Sigmoid colon (tissue), 7 donors: Measurements from ENCODE around the gene ARSH. TPM values are rescaled to one million over a fixed set of nuclear protein-coding genes. Genes with fewer than 3 reads are reported as not detected.

ENCODE experiments used
- DNase-seq: peaks from one replicate; pipeline ENCODE4 v3.0.0-alpha.2; 2019
- H3K27ac ChIP-seq, 4 donors: fragments of 200-600 bp; sonication (generic); one replicate each; pipeline ENCODE4 v1.5.1; 2016 to 2019; ENCODE audit warnings: mild to moderate bottlenecking in 1 of 4
- H3K27me3 ChIP-seq, 3 donors: fragments of 200-600 bp; sonication (generic); one replicate each; pipeline ENCODE4 v1.5.1; 2019; ENCODE audit warnings: mild to moderate bottlenecking in 1 of 3
- H3K36me3 ChIP-seq, 4 donors: fragments of 200-600 bp; sonication (generic); one replicate each; pipeline ENCODE4 v1.5.1; 2016 to 2019
- H3K4me1 ChIP-seq, 4 donors: fragments of 200-600 bp; sonication (generic); one replicate each; pipeline ENCODE4 v1.5.1; 2017 to 2019
- H3K4me3 ChIP-seq, 4 donors: fragments of 200-600 bp; sonication (generic); one replicate each; pipeline ENCODE4 v1.5.1; 2017 to 2019; ENCODE audit warnings: mild to moderate bottlenecking in 2 of 4, moderate library complexity in 1 of 4
- H3K9me3 ChIP-seq, 4 donors: fragments of 200-600 bp in 3 of 4; sonication (generic) in 3 of 4; one replicate each; pipeline versions ENCODE4 v1.5.1 to v1.6.1; 2013 to 2019
- CTCF ChIP-seq, 4 experiments: fragments of 450-650 bp in 3 of 4; fragments of 200-600 bp in 1 of 4; IDR thresholded peaks; one replicate each; pipeline ENCODE4 v1.5.1; 2016 to 2019; ENCODE audit warnings: antibody characterized with exemption in 4 of 4, mild to moderate bottlenecking in 3 of 4, moderate library complexity in 2 of 4
- EP300 ChIP-seq, 4 donors: sonication (generic); formaldehyde crosslinking; IDR thresholded peaks; one replicate each; pipeline ENCODE4 v1.6.1; 2017; ENCODE audit warnings: antibody characterized with exemption in 4 of 4
- POLR2A ChIP-seq, 2 donors: fragments of 450-650 bp; IDR thresholded peaks; one replicate each; pipeline ENCODE4 v1.6.1; 2016; ENCODE audit warnings: antibody characterized with exemption in 2 of 2, mild to moderate bottlenecking in 2 of 2, moderate library complexity in 2 of 2
- POLR2AphosphoS5 ChIP-seq, 4 donors: sonication (generic); formaldehyde crosslinking; IDR thresholded peaks; one replicate each; pipeline ENCODE4 v1.6.1; 2017; ENCODE audit warnings: antibody characterized with exemption in 4 of 4
- WGBS, 2 donors: extraction: QIAGEN DNeasy Blood & Tissue Kit; methylation state at CpG; one replicate each; pipeline ENCODE4 v1.1.7; 2013; 5-methylcytosine and 5-hydroxymethylcytosine counted together
- intact Hi-C: fragments of 100-400 bp; cut with DNase I; formaldehyde crosslinking; loops from one replicate; pipeline ENCODE4 v1.15.1; 2023
- polyA plus RNA-seq, 3 donors: library from polyadenylated mRNA; stranded (reverse); fragments of 200-250 nt; gene quantifications; one replicate each; pipeline ENCODE4 v1.2.3, GENCODE V29; 2013
- total RNA-seq, 4 donors: library from RNA; depleted of rRNA; stranded (reverse); fragments of >200 nt; gene quantifications; one replicate each; pipeline ENCODE4 v1.1.0, GENCODE V29; 2016
- donor health status: healthy with polysubstance abuse.
- donor health status: Bipolar disorder and iron deficiency.
- donor health status: healthy.

ARSH gene
- total and polyA plus RNA-seq, 7 donors: not detected

- TF ChIP-seq POLR2A (IDR thresholded peaks at IDR 0.05): no peak
- TF ChIP-seq POLR2AphosphoS5 (IDR thresholded peaks at IDR 0.05): no peak
- no peak for TF ChIP-seq EP300 (IDR thresholded peaks at IDR 0.05)
- Histone ChIP-seq H3K36me3 (no peaks in the 10 kb centered on the region), H3K4me1 (no peaks in the 10 kb centered on the region), H3K4me3 (no peak overlapping the region), H3K27ac (no peak overlapping the region), H3K9me3 (no peaks in the 10 kb centered on the region), H3K27me3 (no peaks in the 10 kb centered on the region)
- no peak for DNase-seq
- intact Hi-C loops: no loop called here
- WGBS, 2 donors: 54 to 71% methylated on average over 6 of the region's 6 CpGs
These were observed 40.4 kb upstream of the ARSH start for GRCh38 chrX:2965965-2966364.

- H3K27ac ChIP-seq: no peak overlapping the region
- WGBS, 2 donors: 11 to 58% methylated on average over 3 of the region's 3 CpGs
- no peaks in the 10 kb centered on the region for H3K9me3 ChIP-seq
- H3K4me1 ChIP-seq: no peaks in the 10 kb centered on the region
- no peaks in the 10 kb centered on the region for H3K36me3 ChIP-seq
- intact Hi-C loops: no loop called here
- H3K4me3 ChIP-seq: no peak overlapping the region
- no peaks in the 10 kb centered on the region for H3K27me3 ChIP-seq
- TF ChIP-seq EP300 (IDR thresholded peaks at IDR 0.05) (no peak), POLR2A (IDR thresholded peaks at IDR 0.05) (no peak), POLR2AphosphoS5 (IDR thresholded peaks at IDR 0.05) (no peak), CTCF (IDR thresholded peaks at IDR 0.05) (no peak)
- DNase-seq: no peak
These were observed 39.3 kb upstream of the ARSH start for GRCh38 chrX:2967012-2967411.

GRCh38 chrX:2967584-2967983 is 38.8 kb upstream of the ARSH start:
- TF ChIP-seq EP300 (IDR thresholded peaks at IDR 0.05) (no peak), POLR2A (IDR thresholded peaks at IDR 0.05) (no peak), POLR2AphosphoS5 (IDR thresholded peaks at IDR 0.05) (no peak), CTCF (IDR thresholded peaks at IDR 0.05) (no peak)
- 46 to 77% methylated on average over 14 of the region's 14 CpGs for WGBS, 2 donors
- Histone ChIP-seq H3K4me1 (no peaks in the 10 kb centered on the region), H3K27me3 (no peaks in the 10 kb centered on the region), H3K9me3 (no peaks in the 10 kb centered on the region), H3K4me3 (peak overlapping the region in 2 of 4 donors; percentile 7 to 13), H3K36me3 (no peaks in the 10 kb centered on the region), H3K27ac (no peak overlapping the region)
- DNase-seq: no peak
- intact Hi-C loops: no loop called here

DNA sequence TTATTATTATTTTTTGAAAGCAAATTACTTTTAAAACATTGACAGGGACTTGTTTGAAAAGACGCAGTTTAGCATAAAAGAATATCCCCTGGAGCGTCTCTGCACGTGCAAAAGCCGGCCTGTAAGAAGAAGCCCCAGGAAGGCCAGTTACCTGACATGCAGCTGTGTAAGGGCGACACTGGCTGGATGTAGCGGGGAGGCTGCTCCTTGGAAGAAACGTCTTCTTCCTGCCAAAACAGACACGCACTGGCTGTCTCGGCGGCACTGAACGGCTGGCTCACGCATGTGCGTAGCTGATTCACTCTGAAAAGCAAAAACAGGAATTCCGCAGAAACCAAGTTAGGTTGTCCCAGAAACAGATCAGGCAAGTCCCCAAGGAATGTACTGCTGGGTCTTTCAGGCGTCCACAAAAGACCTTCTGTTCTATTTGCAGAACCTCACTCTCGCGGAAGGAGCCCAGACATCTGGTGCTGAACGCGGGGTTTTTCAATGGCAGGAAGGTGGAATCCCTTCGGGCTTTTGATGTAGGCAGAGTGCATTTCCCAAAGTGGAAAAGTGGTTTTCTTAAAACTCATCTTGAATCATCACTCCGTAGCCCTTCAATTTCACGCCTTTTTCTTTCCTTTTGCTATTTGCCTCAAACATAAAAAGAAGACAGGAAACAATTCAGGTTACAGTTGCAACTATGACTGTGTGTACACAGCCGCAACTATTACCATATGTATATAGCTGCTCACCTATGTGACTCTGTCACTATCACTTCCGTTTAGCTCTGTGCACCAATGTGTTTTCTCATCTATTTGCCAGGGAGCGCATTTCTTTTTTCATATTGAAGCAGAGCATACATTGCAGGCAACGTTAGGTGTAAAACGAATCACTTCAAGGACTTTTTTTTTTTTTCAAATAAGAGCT is 38.1 kb upstream of the ARSH start:
- DNase-seq: no peak
- Histone ChIP-seq H3K9me3 (no peaks in the 10 kb centered on the region), H3K4me3 (peak overlapping the region in 2 of 4 donors; percentile 7 to 13), H3K27me3 (no peaks in the 10 kb centered on the region), H3K36me3 (no peaks in the 10 kb centered on the region), H3K4me1 (no peaks in the 10 kb centered on the region), H3K27ac (no peak overlapping the region)
- intact Hi-C loops: no loop called here
- 57 to 59% methylated on average over 27 of the region's 27 CpGs for WGBS, 2 donors
- TF ChIP-seq POLR2A (IDR thresholded peaks at IDR 0.05): no peak
- TF ChIP-seq EP300 (IDR thresholded peaks at IDR 0.05): no peak
- no peak for TF ChIP-seq CTCF (IDR thresholded peaks at IDR 0.05)
- no peak for TF ChIP-seq POLR2AphosphoS5 (IDR thresholded peaks at IDR 0.05)

DNA sequence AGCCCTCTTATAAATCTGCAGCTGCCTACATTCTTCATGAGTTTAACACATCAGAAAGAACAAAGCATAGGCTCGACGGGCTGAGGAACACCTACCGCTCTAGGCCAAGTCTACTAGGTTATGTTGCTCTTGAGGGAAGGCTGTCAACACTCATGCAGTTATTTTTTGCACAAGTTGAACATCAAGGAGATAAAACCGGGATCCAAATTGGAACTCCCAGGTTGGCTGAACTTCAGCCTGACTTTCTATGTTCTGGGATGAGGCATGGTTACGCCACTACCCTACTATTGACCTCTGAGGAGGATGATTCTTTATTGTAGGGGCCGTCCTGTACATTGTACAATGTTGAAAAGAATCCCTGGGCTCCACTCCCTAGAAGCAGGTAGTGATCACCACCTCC is 37.3 kb upstream of the ARSH start:
- 82 to 88% methylated on average over 6 of the region's 6 CpGs for WGBS, 2 donors
- intact Hi-C loops: no loop called here

More for the DNA sequence above, 37.3 kb upstream of the ARSH start:
- Histone ChIP-seq H3K27ac (no peak overlapping the region), H3K36me3 (no peaks in the 10 kb centered on the region), H3K4me1 (no peaks in the 10 kb centered on the region), H3K27me3 (no peaks in the 10 kb centered on the region), H3K4me3 (no peak overlapping the region), H3K9me3 (no peaks in the 10 kb centered on the region)
- TF ChIP-seq POLR2AphosphoS5 (IDR thresholded peaks at IDR 0.05): no peak
- no peak for TF ChIP-seq CTCF (IDR thresholded peaks at IDR 0.05)
- TF ChIP-seq POLR2A (IDR thresholded peaks at IDR 0.05): no peak
- DNase-seq: no peak
